Skeletal muscle cell (primary cell): ENCODE results near the gene LYST.
"Not testable (repeated sequence)": the region's sequence is repeated elsewhere in the genome, so short reads cannot be mapped to it uniquely, and the experiment has no call there.

Source experiments
- DNase-seq: peaks from one replicate; pipeline ENCODE4 v3.0.0-alpha.2; 2010; ENCODE audit warnings: low read depth
- H3K4me3 ChIP-seq: 2 replicates; pipeline ENCODE4 v1.5.1; 2011; ENCODE audit warnings: low read depth, mild to moderate bottlenecking, control low read depth, low read length, moderate library complexity

LYST gene

GRCh38 chr1:235866205-235866912 lies at the start of gene LYST:
LYST (minus strand) TSS chr1:235866906; CDS start chr1:235830417, 36,489 bp downstream.
- DNase-seq, result no peak
- H3K4me3 ChIP-seq, result peak within 1 kb of the TSS; percentile 75

GRCh38 chr1:235915489-235915888 lies 48.8 kb upstream of the LYST start:
- not testable (repeated sequence) for DNase-seq, H3K4me3 ChIP-seq

GRCh38 chr1:235913311-235913710 lies 46.6 kb upstream of the LYST start:
- DNase-seq, result no peak
- H3K4me3 ChIP-seq, result no peak overlapping the region

- no peak overlapping the region for H3K4me3 ChIP-seq
Measured at GRCh38 chr1:235911876-235912275, 45.2 kb upstream of the LYST start.

DNA sequence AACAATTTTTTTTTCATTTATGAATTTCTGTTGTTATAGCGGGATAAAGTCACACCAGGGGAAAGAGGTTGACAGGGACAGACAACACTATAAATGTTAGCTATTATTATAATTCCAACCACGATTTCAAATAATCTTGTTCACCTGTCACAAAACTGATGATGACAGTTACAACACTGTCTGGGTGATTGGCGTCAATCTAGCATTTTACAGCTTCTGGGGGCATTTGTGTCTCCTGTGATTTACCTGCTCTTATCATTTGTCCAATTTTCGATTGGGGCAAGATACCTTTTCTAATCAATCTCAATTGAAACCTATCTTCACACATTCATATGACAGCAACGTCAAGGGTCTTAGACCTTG lies 44.6 kb upstream of the LYST start:
- H3K4me3 ChIP-seq, result no peak overlapping the region

More at GRCh38 chr1:235911876-235912275, 45.2 kb upstream of the LYST start:
- no peak for DNase-seq

GRCh38 chr1:235910357-235911299 lies 43.9 kb upstream of the LYST start:
- DNase-seq, result peak; percentile 91
- no peak overlapping the region for H3K4me3 ChIP-seq

More for the DNA sequence above, 44.6 kb upstream of the LYST start:
- no peak for DNase-seq

DNA sequence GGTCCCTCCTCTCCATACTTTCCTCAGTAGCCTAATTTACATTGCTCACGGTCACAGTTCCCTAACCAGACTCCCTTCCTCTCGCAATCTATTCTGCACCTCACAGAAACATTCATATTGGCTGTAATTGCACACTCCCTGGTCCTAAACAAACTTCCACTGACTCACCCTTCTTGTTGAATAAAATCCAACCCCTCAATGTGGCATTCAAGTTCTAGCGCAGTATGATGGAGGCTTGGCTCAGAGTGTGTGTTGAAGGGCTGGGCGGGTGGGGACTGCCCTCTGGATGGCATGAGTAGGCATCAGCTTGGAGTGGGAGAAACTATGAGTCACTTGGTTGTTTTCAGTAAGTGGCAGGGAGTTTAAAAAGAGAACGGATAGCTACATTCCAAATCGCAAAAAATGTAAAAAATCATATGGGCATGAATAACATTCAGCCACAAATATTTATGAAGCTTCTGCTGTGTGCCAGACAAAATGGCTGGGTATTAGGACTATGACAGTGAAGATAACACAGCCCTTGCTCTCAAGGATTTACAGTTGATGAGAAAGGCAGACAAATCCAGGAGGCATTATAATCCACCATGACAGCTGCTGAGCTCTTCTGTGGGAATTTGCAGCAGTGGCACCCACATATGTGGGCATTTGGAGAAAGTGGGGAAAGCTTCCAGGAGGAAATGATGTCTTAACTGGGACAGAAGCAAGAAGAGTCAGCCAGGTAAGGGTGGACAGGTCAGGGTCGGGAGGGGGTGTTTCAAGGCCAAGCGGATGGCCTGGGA lies 42.2 kb upstream of the LYST start:
- no peak overlapping the region for H3K4me3 ChIP-seq
- DNase-seq, result peak; percentile 54

GRCh38 chr1:235907897-235908240 lies 41.2 kb upstream of the LYST start:
- no peak overlapping the region for H3K4me3 ChIP-seq
- DNase-seq, result no peak

- no peak for DNase-seq
- H3K4me3 ChIP-seq, result no peak overlapping the region
Measured at GRCh38 chr1:235907187-235907896, 40.6 kb upstream of the LYST start.

DNA sequence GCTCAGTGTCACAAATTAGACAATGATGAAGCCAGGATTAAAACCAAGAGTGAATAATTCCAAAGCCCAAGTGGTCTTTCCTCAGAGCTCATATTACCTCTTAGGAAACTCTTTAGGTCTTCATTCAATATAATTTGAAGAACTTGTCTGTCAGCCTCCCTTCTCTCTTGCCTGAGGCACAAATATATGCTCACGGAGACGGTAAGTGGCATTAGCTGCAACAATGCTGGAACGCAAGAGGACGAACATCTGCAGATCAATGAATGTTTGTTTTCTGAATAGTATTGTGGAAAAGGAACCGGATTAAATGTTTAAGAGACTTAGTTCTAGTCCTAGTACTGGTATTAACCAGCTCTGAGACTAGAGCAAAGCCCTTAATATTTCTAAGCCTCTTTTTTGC lies 39.7 kb upstream of the LYST start:
- H3K4me3 ChIP-seq, result no peak overlapping the region
- DNase-seq, result no peak

DNA sequence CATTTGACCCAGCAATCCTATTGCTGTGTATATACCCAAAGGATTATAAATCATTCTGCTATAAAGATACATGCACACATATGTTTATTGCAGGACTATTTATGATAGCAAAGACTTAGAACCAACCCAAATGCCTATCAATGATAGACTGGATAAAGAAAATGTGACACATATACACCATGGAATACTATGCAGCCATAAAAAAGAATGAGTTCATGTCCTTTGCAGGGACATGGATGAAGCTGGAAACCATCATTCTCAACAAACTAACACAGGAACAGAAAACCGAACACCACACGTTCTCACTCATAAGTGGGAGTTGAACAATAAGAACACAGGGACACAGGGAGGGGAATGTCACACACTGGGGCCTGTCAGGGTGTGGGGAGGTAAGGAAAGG lies 37.1 kb upstream of the LYST start:
- not testable (repeated sequence) for H3K4me3 ChIP-seq, DNase-seq

DNA sequence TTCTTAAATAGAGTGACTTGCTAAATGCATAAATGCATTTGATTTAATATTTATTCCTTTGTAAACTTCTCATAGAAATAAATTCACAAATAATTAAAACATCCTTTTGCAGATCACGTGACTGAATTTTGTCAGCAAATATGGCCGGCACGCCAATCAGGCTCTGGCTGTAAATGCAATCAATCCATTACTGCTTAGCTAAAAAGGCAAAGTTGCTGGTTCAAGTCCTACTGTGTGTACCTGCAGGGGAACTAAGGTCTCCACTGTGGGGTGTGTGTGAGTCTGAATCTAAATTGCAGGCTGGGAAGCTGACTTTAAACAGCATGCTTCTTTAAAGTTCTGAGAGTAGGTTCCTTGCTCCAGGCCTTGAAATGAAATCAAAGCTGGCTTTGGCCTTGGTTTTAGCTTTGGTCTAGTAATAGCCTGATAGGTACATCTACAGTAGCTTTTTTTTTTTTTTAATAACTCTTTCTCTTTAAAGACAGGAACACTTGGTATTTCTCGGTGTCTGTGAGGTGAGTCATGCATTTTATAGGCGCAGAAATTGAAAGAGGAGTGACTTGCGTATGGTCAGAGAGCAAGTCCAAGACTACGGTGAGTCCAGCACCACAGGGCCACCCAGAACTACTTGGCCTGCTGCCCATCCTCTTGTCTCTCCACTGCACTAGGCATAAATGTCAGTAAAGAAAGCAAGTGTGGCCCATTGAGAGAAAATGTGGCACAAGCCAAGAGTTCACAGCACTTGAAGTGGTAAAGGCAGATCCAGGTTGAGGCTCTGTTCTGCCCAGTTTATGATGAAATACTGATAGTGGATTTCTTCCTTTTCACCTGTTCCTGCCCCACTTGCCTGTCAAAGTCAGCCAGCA lies 36.2 kb upstream of the LYST start:
- DNase-seq, result peak; percentile 84
- H3K4me3 ChIP-seq, result no peak overlapping the region

- no peak overlapping the region for H3K4me3 ChIP-seq
- DNase-seq, result peak; percentile 94
Measured at GRCh38 chr1:235901461-235901860, 34.8 kb upstream of the LYST start.

- H3K4me3 ChIP-seq, result no peak overlapping the region
- DNase-seq, result no peak
Measured at GRCh38 chr1:235898126-235898525, 31.4 kb upstream of the LYST start.

GRCh38 chr1:235893840-235894239 lies 27.1 kb upstream of the LYST start:
- no peak for DNase-seq
- no peak overlapping the region for H3K4me3 ChIP-seq

GRCh38 chr1:235892734-235893413 lies 26.2 kb upstream of the LYST start:
- DNase-seq, result no peak

GRCh38 chr1:235892202-235892601 lies 25.5 kb upstream of the LYST start:
- DNase-seq, result no peak
- H3K4me3 ChIP-seq, result no peak overlapping the region

More at GRCh38 chr1:235892734-235893413, 26.2 kb upstream of the LYST start:
- H3K4me3 ChIP-seq, result no peak overlapping the region

DNA sequence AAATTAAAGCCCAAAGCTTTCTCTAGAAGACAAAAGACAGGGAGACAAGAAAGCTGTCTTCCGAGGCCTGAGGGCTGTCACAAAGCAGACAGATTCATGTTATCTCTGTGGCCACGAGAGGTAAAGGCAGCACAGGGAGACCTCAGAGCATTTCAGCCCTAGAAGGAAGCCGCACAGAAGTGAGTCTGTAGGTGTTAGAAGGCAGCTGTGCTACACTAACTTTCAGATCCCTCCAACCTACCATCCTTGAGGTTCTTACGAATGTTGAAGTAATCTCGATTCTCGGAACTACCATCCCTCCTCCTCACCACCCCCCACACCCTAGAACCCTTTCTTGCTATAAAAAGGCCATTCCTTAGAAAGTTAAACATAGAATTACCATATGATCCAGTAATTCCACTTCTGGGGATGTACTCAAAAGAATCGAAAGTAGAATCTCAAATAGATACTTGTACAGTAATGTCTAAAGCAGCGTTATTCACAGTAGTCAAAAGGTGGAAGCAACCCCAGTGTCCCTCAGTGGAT lies 21.5 kb upstream of the LYST start:
- H3K4me3 ChIP-seq, result no peak overlapping the region
- DNase-seq, result no peak
